22Rv1 (cell line): ENCODE results near the gene SYNPO2.

Experiments used
- CTCF ChIP-seq: fragments of 450-650 bp; IDR thresholded peaks from 2 replicates; pipeline ENCODE4 v1.5.1; 2017; ENCODE audit warnings: mild to moderate bottlenecking
- ZFX ChIP-seq: fragments of 450-650 bp; IDR thresholded peaks from 2 replicates; pipeline ENCODE4 v1.6.1; 2017; ENCODE audit warnings: antibody characterized with exemption, borderline replicate concordance

- TF ChIP-seq CTCF (no peak), ZFX (no peak)
Measured at GRCh38 chr4:119029847-119030535, 141.3 kb downstream of the SYNPO2 start.
